Transverse colon (tissue), 4 donors: ENCODE measurements around the gene ACBD6.

Experiments
- POLR2AphosphoS5 ChIP-seq, 3 donors: sonication (generic); formaldehyde crosslinking; IDR thresholded peaks; one replicate each; pipeline ENCODE4 v1.6.1; 2016; ENCODE audit warnings: antibody characterized with exemption in 3 of 3
- TF ChIP-seq, protein P1 (sequence below), 5 experiments: fragments of 200-600 bp in 3 of 5; fragments of 450-650 bp in 2 of 5; sonication (generic) in 3 of 5; IDR thresholded peaks; 1 replicate in 2 of 5; 2 replicates in 3 of 5; pipeline ENCODE4 v1.5.1; 2016 to 2017; ENCODE audit warnings: antibody characterized with exemption in 5 of 5, inconsistent platforms in 3 of 5, mild to moderate bottlenecking in 2 of 5, moderate library complexity in 1 of 5

DNA sequence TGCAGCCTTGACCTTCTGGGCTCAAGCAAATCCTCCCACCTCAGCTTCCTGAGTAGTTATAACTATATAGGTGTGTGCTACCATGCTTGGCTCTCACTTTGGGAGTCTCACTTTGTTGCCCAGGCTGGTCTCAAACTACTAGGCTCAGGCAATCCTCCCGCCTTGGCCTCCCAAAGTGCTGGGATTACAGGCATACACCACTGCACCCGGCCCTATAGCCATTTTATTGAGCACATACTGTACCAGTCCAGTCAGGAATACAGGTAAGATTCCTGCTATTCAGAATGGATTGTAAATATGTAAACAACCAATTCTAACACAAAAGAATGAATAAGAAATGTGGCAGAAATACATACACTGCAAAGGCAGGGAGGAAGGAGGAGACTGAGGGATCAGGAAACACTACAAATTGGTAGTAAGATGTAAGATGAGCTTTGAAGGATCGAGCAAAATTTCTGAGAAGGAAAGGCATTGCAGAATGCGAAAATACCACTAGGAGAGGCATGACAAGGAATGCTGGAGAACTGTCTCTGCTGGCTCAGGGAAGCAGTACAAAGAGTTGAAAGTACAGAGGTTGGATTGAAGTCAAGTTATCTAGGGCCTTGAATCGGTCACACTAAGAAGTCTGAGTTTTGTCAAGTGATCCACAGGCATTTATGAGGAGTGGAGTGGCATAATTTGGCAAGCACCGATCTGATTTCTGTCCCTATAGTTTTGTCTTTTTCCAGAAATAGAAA lies 211.9 kb downstream of the ACBD6 start:
- TF ChIP-seq POLR2AphosphoS5 (IDR thresholded peaks at IDR 0.05): no peak
- TF ChIP-seq, protein P1, sequence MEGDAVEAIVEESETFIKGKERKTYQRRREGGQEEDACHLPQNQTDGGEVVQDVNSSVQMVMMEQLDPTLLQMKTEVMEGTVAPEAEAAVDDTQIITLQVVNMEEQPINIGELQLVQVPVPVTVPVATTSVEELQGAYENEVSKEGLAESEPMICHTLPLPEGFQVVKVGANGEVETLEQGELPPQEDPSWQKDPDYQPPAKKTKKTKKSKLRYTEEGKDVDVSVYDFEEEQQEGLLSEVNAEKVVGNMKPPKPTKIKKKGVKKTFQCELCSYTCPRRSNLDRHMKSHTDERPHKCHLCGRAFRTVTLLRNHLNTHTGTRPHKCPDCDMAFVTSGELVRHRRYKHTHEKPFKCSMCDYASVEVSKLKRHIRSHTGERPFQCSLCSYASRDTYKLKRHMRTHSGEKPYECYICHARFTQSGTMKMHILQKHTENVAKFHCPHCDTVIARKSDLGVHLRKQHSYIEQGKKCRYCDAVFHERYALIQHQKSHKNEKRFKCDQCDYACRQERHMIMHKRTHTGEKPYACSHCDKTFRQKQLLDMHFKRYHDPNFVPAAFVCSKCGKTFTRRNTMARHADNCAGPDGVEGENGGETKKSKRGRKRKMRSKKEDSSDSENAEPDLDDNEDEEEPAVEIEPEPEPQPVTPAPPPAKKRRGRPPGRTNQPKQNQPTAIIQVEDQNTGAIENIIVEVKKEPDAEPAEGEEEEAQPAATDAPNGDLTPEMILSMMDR (IDR thresholded peaks at IDR 0.05): no peak
